ENCODE results near the gene SNCAIP.

GRCh38 chr5:122490718-122491117 lies 178.7 kb downstream of the SNCAIP start:
- TF ChIP-seq CTCF (conservative IDR thresholded peaks at IDR 0.05 in 1 of 2, IDR thresholded peaks at IDR 0.05 in 1 of 2; ENCODE audit: low read depth in 1 of 2, low read length in 2 of 2) (no peak), EZH2 (IDR thresholded peaks at IDR 0.05; ENCODE audit: low read length, missing control alignments) (no peak)

All from fibroblast of lung (primary cell).